Esophagus squamous epithelium (tissue), 4 donors: ENCODE results near the gene STEAP1B.

Experiments used
- POLR2A ChIP-seq, 4 donors: fragments of 450-650 bp; IDR thresholded peaks; one replicate each; pipeline ENCODE4 v1.6.1; 2017; ENCODE audit warnings: antibody characterized with exemption in 4 of 4, mild to moderate bottlenecking in 4 of 4, moderate library complexity in 3 of 4
- TF ChIP-seq, protein P1 (sequence below), 6 experiments: fragments of 450-650 bp in 4 of 6; fragments of 200-600 bp in 2 of 6; sonication (generic) in 2 of 6; IDR thresholded peaks; one replicate each; pipeline ENCODE4 v1.5.1; 2016 to 2019; ENCODE audit warnings: antibody characterized with exemption in 6 of 6, mild to moderate bottlenecking in 4 of 6, moderate library complexity in 4 of 6

DNA sequence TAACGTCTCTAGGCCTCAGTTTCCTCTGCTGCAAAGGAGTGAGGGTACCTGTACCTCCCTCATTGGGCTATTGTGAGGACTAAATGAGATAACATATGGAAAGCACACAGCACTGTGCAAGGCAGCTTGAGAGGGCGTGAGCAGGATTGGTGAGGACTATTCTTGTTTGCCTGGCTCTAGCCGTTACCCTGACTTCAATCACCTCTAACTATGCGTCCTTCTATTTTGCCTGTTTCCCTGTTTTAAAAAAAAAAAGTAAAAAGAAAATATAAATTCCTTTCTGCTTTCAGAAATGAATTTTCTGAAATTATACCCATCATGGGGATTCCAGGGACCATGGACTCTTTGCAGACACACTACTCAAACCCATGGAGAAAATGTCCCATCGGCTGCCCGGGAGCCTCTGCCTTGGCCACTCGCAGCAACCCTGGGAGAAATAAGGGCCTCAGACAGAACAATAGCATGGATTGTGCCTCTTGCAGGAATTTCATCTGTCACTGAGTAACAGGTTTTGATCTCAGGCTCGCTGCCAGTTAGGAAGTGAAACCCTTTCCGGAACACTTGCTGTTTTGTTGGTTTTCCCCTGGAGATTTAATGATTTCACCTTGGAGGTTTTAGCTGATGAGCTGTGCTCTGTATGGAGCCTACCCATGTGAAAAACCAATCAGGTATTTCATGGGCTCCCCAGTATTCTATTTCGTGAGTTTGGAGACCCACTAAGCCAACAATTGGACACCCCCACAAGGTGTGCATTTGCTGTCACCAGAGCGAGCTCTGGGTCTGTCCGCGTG lies 55.6 kb downstream of the STEAP1B start:
- TF ChIP-seq, protein P1, sequence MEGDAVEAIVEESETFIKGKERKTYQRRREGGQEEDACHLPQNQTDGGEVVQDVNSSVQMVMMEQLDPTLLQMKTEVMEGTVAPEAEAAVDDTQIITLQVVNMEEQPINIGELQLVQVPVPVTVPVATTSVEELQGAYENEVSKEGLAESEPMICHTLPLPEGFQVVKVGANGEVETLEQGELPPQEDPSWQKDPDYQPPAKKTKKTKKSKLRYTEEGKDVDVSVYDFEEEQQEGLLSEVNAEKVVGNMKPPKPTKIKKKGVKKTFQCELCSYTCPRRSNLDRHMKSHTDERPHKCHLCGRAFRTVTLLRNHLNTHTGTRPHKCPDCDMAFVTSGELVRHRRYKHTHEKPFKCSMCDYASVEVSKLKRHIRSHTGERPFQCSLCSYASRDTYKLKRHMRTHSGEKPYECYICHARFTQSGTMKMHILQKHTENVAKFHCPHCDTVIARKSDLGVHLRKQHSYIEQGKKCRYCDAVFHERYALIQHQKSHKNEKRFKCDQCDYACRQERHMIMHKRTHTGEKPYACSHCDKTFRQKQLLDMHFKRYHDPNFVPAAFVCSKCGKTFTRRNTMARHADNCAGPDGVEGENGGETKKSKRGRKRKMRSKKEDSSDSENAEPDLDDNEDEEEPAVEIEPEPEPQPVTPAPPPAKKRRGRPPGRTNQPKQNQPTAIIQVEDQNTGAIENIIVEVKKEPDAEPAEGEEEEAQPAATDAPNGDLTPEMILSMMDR (IDR thresholded peaks at IDR 0.05) = no peak
- no peak for TF ChIP-seq POLR2A (IDR thresholded peaks at IDR 0.05)
